ENCODE measurements around the gene FGF1. TPM values are rescaled to one million over a fixed set of nuclear protein-coding genes. Genes with fewer than 3 reads are reported as not detected.

Gene FGF1
- total and polyA plus RNA-seq, 2 donors (not counting 3 experiments of a cell fraction or from before 2014, with no cell fraction given): not detected

- Histone ChIP-seq H3K79me2 (ENCODE audit: control insufficient read depth, insufficient read depth, low read length) (no peaks in the 10 kb centered on the region), H3K36me3 (ENCODE audit: control insufficient read depth in 2 of 2, extremely low read depth in 1 of 2, insufficient read depth in 2 of 2, low read length in 2 of 2) (no peaks in the 10 kb centered on the region), H3K27me3 (ENCODE audit: control insufficient read depth in 2 of 2, insufficient read depth in 2 of 2, low read length in 2 of 2) (peaks cover 0 to 14% of the 10 kb centered on the region in 2 experiments), H4K20me1 (replicated peaks; ENCODE audit: control insufficient read depth, extremely low read depth, insufficient read depth, low read length) (no peaks in the 10 kb centered on the region), H3K9me1 (replicated peaks; ENCODE audit: control insufficient read depth, extremely low read depth, insufficient read depth, low read length) (no peaks in the 10 kb centered on the region), H3K9ac (replicated peaks; ENCODE audit: extremely low read depth, insufficient read depth, low read length) (no peak overlapping the region), H3K4me1 (ENCODE audit: control insufficient read depth, extremely low read depth, insufficient read depth, low read length) (no peaks in the 10 kb centered on the region), H3K4me3 (replicated peaks in 1 of 3; ENCODE audit: insufficient read depth in 1 of 3, low read depth in 1 of 3, low read length in 3 of 3) (no peak overlapping the region), H3K27ac (ENCODE audit: insufficient read depth, low read depth, low read length) (no peak overlapping the region), H3K4me2 (ENCODE audit: insufficient read depth, low read length) (no peak overlapping the region), H3K9me3 (replicated peaks; ENCODE audit: control insufficient read depth, insufficient read depth, low read length) (no peaks in the 10 kb centered on the region), H2AFZ (ENCODE audit: low read depth, low read length) (no peak overlapping the region)
- TF ChIP-seq FOS (IDR thresholded peaks at IDR 0.05; ENCODE audit: borderline replicate concordance, insufficient read depth, low read length) (no peak), POLR2A (IDR thresholded peaks at IDR 0.05; ENCODE audit: low read depth, low read length) (no peak)
- no peak for FAIRE-seq
- CTCF ChIA-PET: interaction anchor here (0.7 to 5.9 kb wide), 4 partner anchors 42 to 231 kb away, joined by 3 to 355 read pairs (median 4); no protein-coding TSS in a partner anchor
- POLR2A ChIA-PET: no interaction called here
- BruUV-seq (replicated peaks): no TSS peak
- intact Hi-C loops (cut with micrococcal nuclease) (no loop called here), dilution Hi-C loops (cut with MboI; ENCODE audit: extremely low pct_ligation_motif_present, low sequenced_read_pairs) (no loop called here)
- no peak for DNase-seq (ENCODE audit: low read depth, low spot score)
Measured at GRCh38 chr5:142657446-142657845, 28.4 kb downstream of the FGF1 start.

GRCh38 chr5:142655339-142656267 lies 30.3 kb downstream of the FGF1 start:
- Histone ChIP-seq H3K9me1 (replicated peaks; ENCODE audit: control insufficient read depth, extremely low read depth, insufficient read depth, low read length) (no peaks in the 10 kb centered on the region), H2AFZ (ENCODE audit: low read depth, low read length) (peak overlapping the region; percentile 50), H3K4me2 (ENCODE audit: insufficient read depth, low read length) (no peak overlapping the region), H3K27ac (ENCODE audit: insufficient read depth, low read depth, low read length) (no peak overlapping the region), H3K9ac (replicated peaks; ENCODE audit: extremely low read depth, insufficient read depth, low read length) (no peak overlapping the region), H4K20me1 (replicated peaks; ENCODE audit: control insufficient read depth, extremely low read depth, insufficient read depth, low read length) (no peaks in the 10 kb centered on the region), H3K27me3 (ENCODE audit: control insufficient read depth in 2 of 2, insufficient read depth in 2 of 2, low read length in 2 of 2) (peaks cover 2 to 14% of the 10 kb centered on the region in 2 experiments), H3K36me3 (ENCODE audit: control insufficient read depth in 2 of 2, extremely low read depth in 1 of 2, insufficient read depth in 2 of 2, low read length in 2 of 2) (no peaks in the 10 kb centered on the region), H3K4me3 (replicated peaks in 1 of 3; ENCODE audit: insufficient read depth in 1 of 3, low read depth in 1 of 3, low read length in 3 of 3) (no peak overlapping the region), H3K4me1 (ENCODE audit: control insufficient read depth, extremely low read depth, insufficient read depth, low read length) (no peaks in the 10 kb centered on the region), H3K79me2 (ENCODE audit: control insufficient read depth, insufficient read depth, low read length) (no peaks in the 10 kb centered on the region), H3K9me3 (replicated peaks; ENCODE audit: control insufficient read depth, insufficient read depth, low read length) (no peaks in the 10 kb centered on the region)
- intact Hi-C loops (cut with micrococcal nuclease) (loop anchor here (1.0 kb wide), 5 partner anchors 44 to 503 kb away; no protein-coding TSS in a partner anchor), dilution Hi-C loops (cut with MboI; ENCODE audit: extremely low pct_ligation_motif_present, low sequenced_read_pairs) (no loop called here)
- ChIA-PET POLR2A (interaction anchor here (0.7 kb wide), 1 partner anchor 11 kb away, joined by 3 read pairs; no protein-coding TSS in a partner anchor), CTCF (interaction anchor here (0.5 to 5.9 kb wide), 58 partner anchors 9 to 1325 kb away, joined by 3 to 355 read pairs (median 6); partner anchors contain the start of genes FGF1 and PCDHGA1)
- peak; percentile 95 for FAIRE-seq
- peak; percentile 84 for DNase-seq (ENCODE audit: low read depth, low spot score)
- TF ChIP-seq MAX (IDR thresholded peaks at IDR 0.05; ENCODE audit: insufficient read depth, insufficient read length): no peak
- peak; percentile 96 to 98 for TF ChIP-seq CTCF (IDR thresholded peaks at IDR 0.05; ENCODE audit: extremely low read depth in 1 of 2, insufficient read depth in 1 of 2, low read depth in 1 of 2, low read length in 2 of 2)
- no TSS peak for BruUV-seq (replicated peaks)

Data from endothelial cell of umbilical vein (primary cell).